RKO (cell line): ENCODE measurements around the gene PARP12.

ENCODE experiments used
- DNase-seq: peaks from one replicate; pipeline ENCODE4 v3.0.0-alpha.2; 2016; ENCODE audit warnings: low spot score

Gene PARP12

DNA sequence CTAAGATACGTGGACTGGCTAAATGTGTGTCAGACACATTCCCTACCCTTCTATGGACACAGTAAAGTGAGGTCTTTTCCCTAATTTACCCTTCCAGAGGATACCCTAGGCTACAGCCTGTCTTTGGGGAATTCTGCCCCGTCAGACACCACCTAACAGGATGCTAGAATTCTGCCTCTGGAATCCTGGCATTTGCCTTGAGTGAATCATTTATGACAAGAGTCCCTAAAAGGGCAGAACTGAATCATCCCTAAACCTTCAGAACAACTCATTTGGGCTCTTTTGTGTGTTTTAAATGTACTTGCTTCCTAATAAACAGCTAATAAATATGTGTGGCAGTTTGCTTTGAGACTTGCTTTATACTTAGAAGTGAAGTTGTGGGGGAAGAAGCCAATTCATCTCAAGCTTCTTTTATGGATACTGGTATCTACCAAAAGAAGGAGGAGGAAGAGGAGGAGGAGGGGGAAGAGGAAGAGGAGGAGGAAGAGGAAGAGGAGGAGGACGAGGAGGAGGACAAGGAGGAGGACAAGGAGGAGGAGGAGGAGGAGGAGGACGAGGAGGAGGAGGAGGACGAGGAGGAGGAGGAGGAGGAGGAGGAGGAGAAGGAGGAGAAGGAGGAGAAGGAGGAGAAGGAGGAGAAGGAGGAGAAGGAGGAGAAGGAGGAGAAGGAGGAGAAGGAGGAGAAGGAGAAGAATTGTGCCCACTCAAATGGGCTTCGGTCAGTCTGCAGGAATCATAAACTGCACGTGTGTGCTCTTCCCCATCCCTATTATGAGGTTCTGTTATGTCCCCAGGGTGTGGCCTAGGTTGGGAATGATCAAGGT lies 27.1 kb downstream of the PARP12 start:
- DNase-seq, result peak; percentile 55

DNA sequence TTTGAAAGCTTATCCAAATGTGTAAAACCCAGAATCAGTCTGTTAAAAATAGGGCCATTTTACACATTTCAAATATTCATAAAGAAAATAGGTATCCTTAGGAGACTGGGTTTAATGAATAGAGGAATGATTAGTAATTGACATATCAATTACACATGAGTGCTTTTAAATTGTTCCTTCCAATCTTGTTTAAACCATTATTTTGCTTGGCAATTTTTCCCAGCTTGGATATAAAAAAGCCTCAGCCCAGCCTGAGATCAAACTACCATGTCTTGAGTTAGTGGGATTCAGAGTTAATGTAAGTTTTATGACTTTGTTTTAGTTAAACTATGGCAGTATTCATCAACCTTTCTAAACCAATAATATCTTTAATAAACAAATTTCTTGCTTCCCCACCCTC lies 28.3 kb downstream of the PARP12 start:
- DNase-seq, result no peak

DNA sequence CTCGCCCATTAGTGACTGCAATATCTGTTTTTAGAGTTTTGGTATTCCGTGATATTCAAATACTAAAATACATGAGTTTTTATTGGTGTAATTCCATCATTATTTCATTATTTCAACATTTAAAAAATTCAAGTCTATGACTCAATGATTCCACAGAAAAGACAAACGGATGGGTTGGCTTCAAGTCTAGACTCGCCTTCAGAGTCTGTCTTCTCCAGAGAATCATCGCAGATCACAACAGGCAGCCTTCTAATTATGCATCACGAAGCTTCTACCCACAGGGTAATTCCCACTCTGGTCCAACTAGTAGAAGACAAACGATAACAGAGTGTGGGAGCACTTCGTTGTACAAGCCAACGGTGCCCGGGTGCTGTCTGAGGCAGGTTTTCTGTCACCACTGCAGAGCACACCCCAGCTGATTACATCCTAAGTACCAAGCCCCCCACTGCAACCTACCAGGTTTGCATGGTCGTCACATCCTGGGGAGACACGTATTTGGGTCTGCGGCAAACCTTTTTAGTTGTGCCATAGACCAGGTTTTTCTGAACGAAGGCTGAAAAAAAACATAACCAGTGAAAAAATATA lies 28.9 kb downstream of the PARP12 start:
- no peak for DNase-seq

DNA sequence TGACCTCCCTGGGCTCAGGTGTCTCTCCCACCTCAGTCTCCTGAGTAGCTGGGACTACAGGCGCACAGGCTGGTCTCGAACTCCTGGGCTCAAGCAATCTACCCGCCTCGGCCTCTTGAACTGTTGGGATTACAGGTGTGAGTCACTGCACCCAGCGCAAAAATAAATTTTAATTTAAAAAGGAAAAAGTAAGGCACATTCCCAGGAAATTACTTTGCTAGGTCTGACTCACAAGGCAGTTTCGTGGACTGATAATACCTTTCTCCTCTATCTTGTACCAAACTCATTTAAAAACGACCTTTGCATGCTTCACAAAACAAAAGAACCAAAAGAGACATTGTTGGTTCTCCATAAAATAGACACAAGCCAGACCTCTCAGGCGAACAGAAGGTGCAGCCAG lies 29.7 kb downstream of the PARP12 start:
- no peak for DNase-seq

DNA sequence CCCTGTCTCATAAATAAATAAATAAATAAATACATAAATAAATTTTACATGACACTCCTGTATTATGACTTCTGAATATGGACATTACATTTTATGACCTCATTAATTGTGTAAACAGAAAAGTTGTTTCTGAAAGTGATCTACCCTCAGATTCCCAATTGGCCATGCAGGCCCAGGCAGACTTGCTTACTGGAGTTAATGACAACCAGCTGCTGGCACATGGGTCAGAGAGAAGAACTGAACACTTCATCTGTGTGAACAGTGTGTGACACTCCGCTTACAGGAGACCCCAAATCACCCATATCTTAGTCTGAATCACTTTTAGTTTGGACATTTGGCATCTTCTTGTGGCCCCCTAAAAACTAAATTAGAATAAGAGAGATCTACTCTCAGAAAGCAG lies 31.4 kb downstream of the PARP12 start:
- no peak for DNase-seq

DNA sequence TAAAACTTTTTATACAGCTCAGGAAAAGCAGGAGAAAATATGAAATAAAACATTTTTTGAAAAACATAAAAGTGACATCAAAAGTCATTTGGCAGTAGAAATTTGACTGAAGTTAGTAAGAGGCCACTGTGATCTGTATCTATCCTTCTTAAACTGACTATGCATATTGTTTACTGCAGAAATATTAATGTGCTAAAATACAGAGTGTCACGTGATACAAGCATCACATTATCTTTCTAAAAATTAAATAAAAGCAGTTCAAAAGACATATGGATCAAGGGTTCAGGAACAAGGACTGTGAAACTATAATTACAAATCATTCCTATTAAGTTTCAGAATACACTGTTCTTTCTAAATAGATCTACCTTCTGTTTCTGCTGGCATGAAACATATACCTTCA lies 33.7 kb downstream of the PARP12 start:
- DNase-seq, result no peak

DNA sequence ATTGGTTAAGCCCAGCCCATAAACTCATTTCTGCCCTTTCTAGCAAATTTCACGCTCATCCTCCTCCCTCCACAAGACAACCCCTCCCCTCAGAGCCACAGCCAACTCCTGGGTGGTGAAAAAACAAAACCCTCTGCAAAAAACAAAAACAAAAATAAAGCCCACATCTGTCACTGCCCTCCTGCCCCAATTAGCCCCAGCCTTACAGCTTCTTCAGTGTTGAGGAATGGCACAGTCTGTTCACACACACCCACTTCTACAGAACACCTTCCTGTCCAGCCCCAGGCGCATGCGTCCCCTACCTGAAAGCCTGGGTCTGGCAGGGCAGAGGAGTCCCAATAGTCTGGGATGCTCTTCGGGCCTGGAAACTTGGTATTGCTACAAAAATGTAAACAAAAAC lies 34.4 kb downstream of the PARP12 start:
- no peak for DNase-seq

DNA sequence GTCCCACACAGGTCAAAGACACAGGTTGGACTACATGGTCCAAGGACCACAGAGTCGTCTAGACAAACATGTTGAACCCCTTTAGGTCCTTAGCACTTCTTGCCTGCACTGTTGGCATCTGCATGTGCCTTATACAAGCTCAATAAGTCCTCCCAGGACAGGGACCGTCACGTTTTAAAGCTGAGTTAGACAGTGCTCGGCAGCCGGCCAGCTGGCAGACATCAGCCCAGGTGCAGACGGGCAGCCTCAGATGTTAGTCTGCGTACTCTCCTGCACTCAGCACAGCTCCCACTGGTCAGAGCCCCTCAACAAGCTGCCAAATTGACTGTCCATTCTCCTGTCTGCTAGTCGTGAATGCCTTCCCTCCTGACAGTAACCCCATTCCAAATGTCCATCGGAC lies 34.9 kb downstream of the PARP12 start:
- DNase-seq, result no peak

DNA sequence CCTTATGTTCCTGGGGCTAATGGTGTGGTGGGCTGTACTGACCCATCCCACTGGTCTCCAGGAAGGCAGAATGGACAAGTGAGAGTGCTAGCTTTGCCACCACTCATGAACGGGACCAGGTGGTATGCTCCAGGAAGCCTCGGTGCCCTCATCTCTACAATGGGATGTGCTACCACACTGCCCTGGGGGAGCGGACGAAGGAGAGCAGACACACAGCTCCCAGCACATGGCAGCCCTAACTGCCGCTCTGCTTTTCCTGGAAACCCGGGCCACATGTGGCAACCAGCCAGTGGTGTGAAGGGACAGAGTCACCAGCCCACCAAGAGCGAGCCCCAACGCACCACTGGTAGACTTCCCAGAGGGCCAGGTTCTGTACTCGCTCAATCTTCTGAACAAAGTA lies 35.8 kb downstream of the PARP12 start:
- no peak for DNase-seq

DNA sequence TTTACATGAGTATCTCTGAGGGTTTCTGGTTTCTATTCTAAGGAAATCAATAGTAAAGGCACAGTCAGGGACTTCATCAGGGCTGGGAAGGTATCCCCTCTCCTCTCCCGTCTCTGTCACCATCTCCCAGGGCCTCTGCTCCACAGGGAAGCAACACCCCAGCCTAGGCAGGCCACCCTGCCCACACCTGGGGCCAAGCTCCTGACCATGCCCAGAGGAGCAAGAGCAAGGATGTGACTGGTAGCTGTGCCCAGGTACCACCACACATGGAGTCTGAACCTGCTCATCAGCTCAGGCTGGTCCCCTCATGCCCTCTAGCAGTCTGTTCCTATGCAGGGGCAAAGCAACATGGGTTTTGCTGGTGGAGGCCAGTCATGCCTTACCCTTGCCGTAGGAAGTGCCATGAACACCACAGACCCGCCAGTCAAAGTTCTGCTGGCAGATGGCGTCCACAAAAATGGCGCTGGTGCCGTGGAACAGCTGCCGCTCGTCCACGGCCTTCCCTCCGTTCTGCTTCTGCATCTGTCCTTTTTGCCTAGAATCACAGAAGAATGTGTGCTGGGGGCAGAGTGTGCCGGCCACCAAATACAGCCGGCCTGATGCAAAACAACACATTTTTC lies 36.8 kb downstream of the PARP12 start:
- DNase-seq, result no peak

DNA sequence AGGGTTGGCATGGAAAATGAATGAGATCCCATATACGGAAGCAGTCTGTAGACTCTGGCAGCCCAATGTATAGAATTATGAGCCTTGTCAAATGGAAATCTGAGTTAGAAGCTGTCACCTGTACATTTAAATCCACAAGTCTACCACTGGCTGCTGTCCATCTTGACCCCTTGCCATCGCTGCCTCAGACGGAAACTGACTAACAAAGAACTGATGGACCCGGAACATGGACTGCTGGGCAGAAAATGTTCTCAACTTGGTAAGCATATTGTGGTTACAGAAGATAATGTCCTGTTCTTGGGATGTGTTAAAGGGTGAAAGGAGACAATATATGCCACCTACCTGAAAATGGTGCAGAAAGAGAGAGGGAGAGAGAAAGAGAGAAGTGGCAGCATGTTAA lies 37.5 kb downstream of the PARP12 start:
- DNase-seq, result no peak

DNA sequence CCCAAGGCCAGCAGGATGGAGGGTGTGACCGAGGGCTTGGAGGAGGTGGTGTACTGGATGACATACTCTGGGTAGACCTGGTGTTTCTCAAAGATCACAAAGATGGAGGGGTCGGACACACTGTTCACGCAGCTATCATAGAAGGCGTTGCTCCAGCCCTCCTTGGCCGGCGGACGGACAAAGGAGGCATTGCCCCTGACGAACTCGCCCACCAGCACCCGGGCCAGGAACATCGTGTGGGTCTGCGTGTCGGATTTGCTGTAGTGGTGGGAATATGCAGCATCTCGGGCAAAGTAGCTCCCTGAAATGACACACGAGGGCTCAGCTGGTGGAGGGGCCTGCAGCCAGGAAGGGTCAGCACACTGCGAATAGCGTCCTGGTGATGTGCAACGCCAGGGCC lies 38.2 kb downstream of the PARP12 start:
- DNase-seq, result no peak

DNA sequence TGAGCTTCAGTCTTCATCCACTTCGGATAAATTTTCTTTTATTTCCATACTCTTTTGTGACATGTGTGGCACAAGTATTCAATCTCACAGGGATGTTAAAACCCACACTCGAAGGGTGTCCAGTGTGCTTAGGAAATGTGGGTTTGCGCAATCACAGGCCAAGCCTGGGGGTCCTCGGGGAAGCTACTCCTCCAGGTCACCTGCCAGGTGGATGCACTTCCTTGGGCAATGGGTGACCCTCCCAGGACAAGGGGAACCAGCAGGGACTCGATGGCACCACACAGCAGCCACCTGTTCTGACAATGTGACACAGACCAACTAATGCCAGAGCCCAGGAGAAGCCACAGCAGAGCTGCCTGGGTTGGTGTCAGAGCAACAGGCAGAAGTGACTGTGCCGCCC lies 39.0 kb downstream of the PARP12 start:
- no peak for DNase-seq

DNA sequence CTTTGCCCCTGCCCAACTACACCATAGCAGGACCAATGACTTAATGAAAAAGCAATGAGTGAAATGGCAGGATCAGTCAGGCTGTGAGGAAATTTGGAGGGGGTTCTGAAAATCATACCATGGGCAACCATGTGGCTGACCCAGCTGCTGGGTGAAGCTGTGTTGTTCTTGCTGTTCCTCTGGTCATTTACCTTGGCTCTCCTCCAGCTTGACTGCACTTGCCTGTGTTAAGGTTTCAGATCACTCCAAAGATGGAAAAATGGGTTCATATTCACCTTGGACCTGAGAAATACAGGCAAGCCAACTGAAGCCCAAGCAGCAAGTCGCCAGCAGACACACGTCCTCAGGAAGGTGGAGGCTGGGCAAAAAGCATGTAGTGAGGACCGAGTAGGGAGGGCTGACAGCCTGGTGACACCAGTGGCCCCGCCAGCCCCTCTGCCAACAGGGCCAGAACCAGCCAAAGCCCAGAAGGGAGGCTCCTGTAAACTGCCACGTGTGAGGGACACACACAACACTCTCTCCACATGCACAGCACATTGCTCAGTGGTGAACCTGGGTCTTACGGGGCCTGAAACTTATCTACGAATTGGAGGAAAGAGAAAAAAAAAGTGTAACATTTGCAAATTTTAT lies 40.1 kb downstream of the PARP12 start:
- DNase-seq, result no peak

DNA sequence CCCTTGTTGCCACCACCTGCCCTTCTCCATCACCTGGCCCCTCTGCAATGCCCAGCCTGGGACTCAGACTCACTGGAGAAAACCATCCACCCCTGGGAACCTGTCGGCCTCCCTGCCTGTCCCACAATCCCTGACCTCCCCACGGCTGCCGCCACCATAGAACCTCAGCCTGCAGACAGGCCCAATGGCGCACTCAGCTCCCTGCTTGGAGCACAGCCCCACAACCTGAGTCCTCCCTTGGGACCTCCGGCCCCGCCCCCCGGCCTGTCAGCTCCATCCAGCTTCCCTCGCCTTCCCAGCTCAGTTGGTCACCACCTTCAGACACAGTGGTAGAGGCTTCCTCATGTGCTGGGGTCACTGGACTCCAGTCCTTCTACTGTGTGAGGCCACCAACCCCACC lies 41.1 kb downstream of the PARP12 start:
- no peak for DNase-seq

DNA sequence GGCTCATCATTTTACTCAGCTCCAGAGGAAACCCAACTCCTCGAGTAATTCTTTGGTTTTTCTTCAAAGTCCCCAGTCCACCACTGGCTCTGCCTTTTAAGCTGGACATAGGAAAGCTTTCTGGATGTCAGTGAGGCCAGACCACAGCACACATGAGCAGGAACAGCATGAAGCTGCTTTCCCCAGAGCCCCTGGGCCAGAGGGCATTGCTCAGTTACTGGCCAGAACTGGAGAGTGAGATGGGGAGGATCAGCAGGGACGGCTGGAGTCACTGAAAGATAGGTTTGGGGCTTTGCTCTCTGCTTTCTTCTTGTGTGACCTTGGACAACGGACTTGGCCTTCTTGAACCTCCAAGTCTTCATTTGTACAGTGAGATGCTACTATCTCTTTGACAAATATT lies 43.1 kb downstream of the PARP12 start:
- DNase-seq, result no peak

DNA sequence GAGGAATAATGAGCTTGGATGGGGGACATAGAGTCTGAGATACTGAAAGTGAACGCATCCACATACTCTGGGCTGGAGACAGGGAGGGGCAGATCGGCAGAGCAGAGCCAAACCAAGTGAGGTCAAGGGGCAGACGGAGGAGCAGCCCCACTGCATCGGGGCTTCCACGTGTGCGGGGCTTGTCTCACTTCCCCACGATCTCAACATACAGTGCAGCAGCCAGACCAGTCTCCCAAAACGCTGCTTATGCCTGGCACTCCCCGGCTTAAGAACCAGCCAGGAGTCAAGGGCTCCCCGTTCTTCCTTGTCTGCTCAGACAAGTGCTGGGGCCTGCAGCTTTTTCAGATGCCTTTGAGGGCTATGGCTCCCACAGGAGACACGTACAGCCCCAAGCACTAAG lies 43.6 kb downstream of the PARP12 start:
- DNase-seq, result no peak

DNA sequence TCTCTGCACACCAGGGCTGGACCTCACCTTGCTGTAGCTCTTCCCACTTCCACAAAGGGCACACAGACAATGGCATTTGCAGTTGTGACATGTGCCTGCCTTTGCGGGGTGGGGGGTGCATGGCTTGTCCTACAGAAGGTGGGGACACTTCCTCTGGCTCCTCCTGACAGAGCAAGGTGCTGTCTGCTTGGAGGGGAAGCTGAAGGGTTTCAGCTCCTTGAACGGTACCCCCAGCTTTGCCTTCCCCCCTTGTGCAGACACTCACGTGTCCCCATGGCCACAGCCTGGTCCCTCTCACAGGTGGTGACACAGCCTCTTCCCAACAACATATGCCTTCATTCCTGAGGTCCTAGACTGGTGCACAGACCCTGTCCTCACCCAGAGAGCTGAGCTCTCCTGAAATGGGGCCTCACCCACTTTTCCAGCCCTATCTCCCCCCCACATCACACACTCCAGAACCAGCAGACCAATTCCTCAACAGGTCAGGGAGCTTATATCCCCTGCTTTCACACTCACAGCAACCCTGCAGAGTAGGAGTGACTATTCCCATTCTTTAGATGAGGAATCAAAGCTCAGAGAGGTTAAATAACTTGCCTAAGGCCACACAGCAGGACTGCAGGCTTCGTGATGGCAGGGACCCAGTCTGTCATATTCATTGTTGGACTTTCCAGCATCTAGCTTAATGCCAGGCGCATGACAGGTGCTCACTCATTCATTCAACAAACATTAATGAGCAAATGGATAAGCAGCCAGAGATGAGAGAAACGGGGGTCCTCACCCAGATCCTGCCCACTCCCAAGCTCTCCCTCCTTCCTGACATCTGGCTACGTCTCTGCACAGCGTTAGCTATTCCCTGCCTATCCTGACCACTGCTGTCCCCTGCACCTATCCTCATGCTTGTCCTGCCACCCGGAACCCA lies 44.4 kb downstream of the PARP12 start:
- no peak for DNase-seq

DNA sequence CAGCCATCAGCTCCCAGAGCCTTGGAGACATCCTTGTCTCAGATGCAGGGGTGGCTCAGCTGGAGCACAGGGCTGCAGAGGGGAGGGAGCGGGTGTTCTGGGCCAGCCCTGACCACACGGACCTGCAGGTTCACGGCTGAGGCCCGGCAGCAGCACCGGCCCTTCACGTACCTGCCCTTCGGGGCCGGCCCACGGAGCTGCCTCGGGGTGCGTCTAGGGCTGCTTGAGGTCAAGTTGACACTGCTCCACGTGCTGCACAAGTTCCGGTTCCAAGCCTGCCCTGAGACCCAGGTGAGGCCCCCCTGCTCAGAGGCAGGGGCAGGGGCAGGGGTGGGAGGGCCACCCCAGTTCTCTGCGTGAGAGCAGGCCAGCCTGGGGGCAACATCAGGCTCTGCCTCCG lies 45.2 kb downstream of the PARP12 start:
- DNase-seq, result no peak

DNA sequence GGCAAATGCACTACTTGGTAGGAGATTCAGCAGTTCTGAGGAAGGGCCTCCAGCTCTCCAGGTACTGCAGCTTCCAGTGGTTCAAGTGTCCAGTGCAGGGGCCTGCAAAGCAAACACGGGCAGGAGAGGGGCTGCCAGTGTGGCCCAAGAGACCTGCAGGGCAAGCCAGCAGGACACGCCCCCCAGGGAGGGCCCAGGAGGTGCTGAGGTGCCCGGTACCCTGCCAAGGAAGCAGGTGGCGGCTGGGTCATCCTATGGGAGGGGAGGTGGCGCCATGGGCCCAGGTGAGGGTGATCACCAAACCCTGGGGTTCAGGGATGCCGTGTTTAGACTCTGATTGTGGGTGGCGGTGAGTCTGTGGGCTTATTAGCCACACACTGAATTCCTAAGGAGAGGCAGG lies 45.7 kb downstream of the PARP12 start:
- no peak for DNase-seq

DNA sequence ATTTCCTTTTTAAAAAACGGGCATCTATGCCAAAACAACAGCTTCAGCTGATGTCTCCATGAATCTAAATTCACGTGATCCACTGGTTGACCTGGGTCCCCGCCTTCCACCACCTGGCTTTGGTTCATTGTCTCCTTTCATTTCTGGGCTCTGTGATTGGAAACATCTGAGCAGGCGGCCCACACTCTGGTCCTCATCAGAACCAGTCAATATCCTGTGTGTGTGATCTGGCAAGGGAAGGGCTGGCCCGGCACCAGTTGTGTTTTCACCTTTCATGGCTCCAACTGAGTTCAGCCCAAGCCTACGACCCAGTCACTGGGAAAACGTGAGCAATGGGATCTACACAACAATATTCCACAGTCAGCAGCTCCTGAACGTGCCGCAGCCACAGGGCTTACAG lies 46.2 kb downstream of the PARP12 start:
- DNase-seq, result no peak

DNA sequence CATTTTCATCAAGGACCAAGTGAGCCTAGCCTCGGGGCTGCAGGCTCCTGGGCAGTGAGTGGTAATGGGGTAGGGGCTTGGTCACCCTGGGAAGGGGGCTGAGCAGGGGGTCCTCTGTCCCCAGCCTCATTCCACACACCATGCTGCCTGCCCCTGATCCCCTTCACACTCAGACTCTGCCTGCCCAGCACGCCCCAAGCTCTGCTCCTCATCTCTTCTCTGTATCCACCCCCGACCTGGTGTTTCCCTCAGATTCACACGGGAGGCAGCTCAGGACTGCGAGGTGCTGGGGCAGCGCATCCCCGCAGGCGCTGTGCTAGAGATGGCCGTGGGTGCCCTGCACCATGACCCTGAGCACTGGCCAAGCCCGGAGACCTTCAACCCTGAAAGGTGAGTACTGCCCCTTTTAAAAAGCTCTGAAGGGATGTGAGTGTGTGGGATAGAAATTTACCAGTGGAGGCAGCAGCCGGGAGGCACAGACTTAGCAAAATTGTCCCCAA lies 47.2 kb downstream of the PARP12 start:
- no peak for DNase-seq
